H1 (cell line): Measurements from ENCODE around the gene SLX4IP. TPM values are rescaled to one million over a fixed set of nuclear protein-coding genes. Genes with fewer than 3 reads are reported as not detected.

Experiments used
- CTCF ChIA-PET: fragments of 300-600 bp; sonication (Branson Sonifier 250); formaldehyde crosslinking; loops from one replicate; lab custom pipeline; 2021; ENCODE audit not compliant: partially characterized antibody; lab: Charles Lee
- POLR2A ChIA-PET: fragments of 300-600 bp; sonication (Branson Sonifier 250); formaldehyde crosslinking; loops from one replicate; lab custom pipeline; 2021; ENCODE audit warnings: inconsistent platforms; ENCODE audit not compliant: partially characterized antibody; lab: Charles Lee
- DNase-seq, 2 experiments: peaks; one replicate each; pipeline versions ENCODE4 v3.0.0 to v3.0.0-alpha.2; 2010 to 2022; ENCODE audit warnings: low spot score in 2 of 2, low read depth in 1 of 2, mixed read lengths in 1 of 2
- FAIRE-seq: peaks from 2 replicates; lab custom pipeline; 2011; peaks lifted over from hg19 to GRCh38; lab: Jason Lieb, UNC
- H2AFZ ChIP-seq: 2 replicates; pipeline ENCODE4 v1.8.1; 2012; ENCODE audit warnings: low read length, inconsistent platforms
- H2AK5ac ChIP-seq: 2 replicates; pipeline ENCODE4 v1.6.1; 2013; ENCODE audit warnings: low read depth, low read length
- H2BK120ac ChIP-seq: replicated peaks from 2 replicates; pipeline ENCODE3; 2013; ENCODE audit warnings: low read depth, low read length, inconsistent platforms
- H2BK12ac ChIP-seq: 2 replicates; pipeline ENCODE4 v1.6.1; 2013; ENCODE audit warnings: low read depth, low read length
- H2BK15ac ChIP-seq: 2 replicates; pipeline ENCODE4 v1.6.1; 2013; ENCODE audit warnings: low read length
- H2BK20ac ChIP-seq: 2 replicates; pipeline ENCODE4 v1.6.1; 2013; ENCODE audit warnings: low read length
- H2BK5ac ChIP-seq: 2 replicates; pipeline ENCODE4 v1.6.1; 2013; ENCODE audit warnings: low read depth, low read length
- H3K14ac ChIP-seq: 2 replicates; pipeline ENCODE4 v1.6.1; 2013; ENCODE audit warnings: inconsistent platforms; ENCODE audit not compliant: insufficient read length
- H3K18ac ChIP-seq: 2 replicates; pipeline ENCODE4 v1.6.1; 2013; ENCODE audit warnings: low read length; ENCODE audit errors: extremely low read depth
- H3K23ac ChIP-seq: 2 replicates; pipeline ENCODE4 v1.6.1; 2013; ENCODE audit warnings: inconsistent platforms; ENCODE audit not compliant: insufficient read length
- H3K23me2 ChIP-seq: 2 replicates; pipeline ENCODE4 v1.6.1; 2013; ENCODE audit warnings: low read depth, low read length
- H3K27ac ChIP-seq: 2 replicates; pipeline ENCODE4 v1.6.1; 2011; ENCODE audit warnings: low read depth, low read length, inconsistent platforms
- H3K27me3 ChIP-seq, 4 experiments: replicated peaks in 1 of 4; 1 replicate in 1 of 4; 2 replicates in 3 of 4; pipeline versions ENCODE4 v1.6.1 to v1.8.1; 2011 to 2013; ENCODE audit warnings: low read length in 3 of 4, mild to moderate bottlenecking in 3 of 4, inconsistent platforms in 2 of 4, mixed read lengths in 2 of 4, moderate library complexity in 1 of 4; ENCODE audit not compliant: control insufficient read depth in 3 of 4, insufficient read depth in 3 of 4; ENCODE audit errors: extremely low read depth in 1 of 4
- H3K36me3 ChIP-seq, 4 experiments: 2 replicates each; pipeline versions ENCODE4 v1.6.1 to v1.8.1; 2011 to 2013; ENCODE audit warnings: mild to moderate bottlenecking in 4 of 4, low read length in 3 of 4, moderate library complexity in 2 of 4, control low read depth in 1 of 4, inconsistent platforms in 1 of 4; ENCODE audit not compliant: insufficient read depth in 4 of 4, control insufficient read depth in 2 of 4
- H3K4ac ChIP-seq: replicated peaks from 2 replicates; pipeline ENCODE3; 2013; ENCODE audit warnings: low read length, low read depth, mixed read lengths, inconsistent platforms; ENCODE audit not compliant: insufficient read length
- H3K4me1 ChIP-seq, 4 experiments: replicated peaks in 1 of 4; 1 replicate in 1 of 4; 2 replicates in 3 of 4; pipeline versions ENCODE4 v1.6.1 to v1.8.1; 2011 to 2013; ENCODE audit warnings: low read length in 3 of 4, inconsistent platforms in 2 of 4, mixed read lengths in 1 of 4; ENCODE audit not compliant: insufficient read depth in 4 of 4, control insufficient read depth in 3 of 4
- H3K4me2 ChIP-seq, 2 experiments: 2 replicates each; pipeline versions ENCODE4 v1.6.1 to v1.8.1; 2011 to 2013; ENCODE audit warnings: low read depth in 2 of 2, low read length in 2 of 2, control low read depth in 1 of 2, inconsistent platforms in 1 of 2, mild to moderate bottlenecking in 1 of 2; ENCODE audit not compliant: insufficient read depth in 1 of 2
- H3K4me3 ChIP-seq, 4 experiments: fragments of 200-600, 300-600 bp in 1 of 4; sonication (generic), shearing (Covaris generic), sonication (Bioruptor Twin) in 1 of 4; 2 replicates each; pipeline versions ENCODE4 v1.5.1 to v1.8.1; 2011 to 2016; ENCODE audit warnings: low read length in 4 of 4, low read depth in 3 of 4, control low read depth in 2 of 4, inconsistent platforms in 2 of 4, mild to moderate bottlenecking in 2 of 4, mixed read lengths in 1 of 4, moderate library complexity in 1 of 4; ENCODE audit not compliant: insufficient read depth in 2 of 4; ENCODE audit errors: extremely low read depth in 1 of 4
- H3K56ac ChIP-seq: replicated peaks from 2 replicates; pipeline ENCODE3; 2013; ENCODE audit warnings: low read depth, mild to moderate bottlenecking, mixed read lengths, low read length, inconsistent platforms; ENCODE audit not compliant: insufficient read length
- H3K79me1 ChIP-seq: 2 replicates; pipeline ENCODE4 v1.6.1; 2013; ENCODE audit warnings: low read depth, low read length, control low read depth
- H3K79me2 ChIP-seq, 2 experiments: 2 replicates each; pipeline versions ENCODE4 v1.6.1 to v1.8.1; 2012 to 2013; ENCODE audit warnings: low read length in 2 of 2, mild to moderate bottlenecking in 2 of 2, inconsistent platforms in 1 of 2; ENCODE audit not compliant: insufficient read depth in 2 of 2, control insufficient read depth in 1 of 2
- H3K9ac ChIP-seq, 4 experiments: replicated peaks in 1 of 4; 1 replicate in 1 of 4; 2 replicates in 3 of 4; pipeline versions ENCODE4 v1.6.1 to v1.8.1; 2011 to 2013; ENCODE audit warnings: low read depth in 3 of 4, low read length in 3 of 4, control low read depth in 2 of 4, mild to moderate bottlenecking in 2 of 4, moderate library complexity in 2 of 4, inconsistent platforms in 1 of 4; ENCODE audit errors: extremely low read depth in 1 of 4
- H3K9me3 ChIP-seq, 2 experiments: 2 replicates each; pipeline versions ENCODE4 v1.6.1 to v1.8.1; 2012 to 2013; ENCODE audit warnings: mild to moderate bottlenecking in 2 of 2, moderate library complexity in 2 of 2, control low read depth in 1 of 2, inconsistent platforms in 1 of 2, low read depth in 1 of 2, low read length in 1 of 2, mixed read lengths in 1 of 2; ENCODE audit not compliant: insufficient read depth in 2 of 2
- H4K20me1 ChIP-seq, 2 experiments: replicated peaks in 1 of 2; 2 replicates each; pipeline versions ENCODE3 to v1.8.1; 2011 to 2013; ENCODE audit warnings: inconsistent platforms in 2 of 2, low read length in 2 of 2, mild to moderate bottlenecking in 1 of 2; ENCODE audit not compliant: insufficient read depth in 2 of 2, control insufficient read depth in 1 of 2
- H4K5ac ChIP-seq: 2 replicates; pipeline ENCODE4 v1.6.1; 2013; ENCODE audit warnings: low read length, low read depth, mixed read lengths, inconsistent platforms; ENCODE audit not compliant: insufficient read length
- H4K8ac ChIP-seq: 2 replicates; pipeline ENCODE4 v1.8.0; 2013; ENCODE audit warnings: mild to moderate bottlenecking, moderate library complexity, low read length, inconsistent platforms; ENCODE audit not compliant: insufficient read depth; ENCODE audit errors: extremely low read depth
- H4K91ac ChIP-seq: replicated peaks from 2 replicates; pipeline ENCODE3; 2013; ENCODE audit warnings: low read length, mixed read lengths, inconsistent platforms; ENCODE audit not compliant: insufficient read length
- CBX8 ChIP-seq: fragments of 300-800, 300-1000 bp; sonication (generic); IDR thresholded peaks from 2 replicates; pipeline ENCODE4 v1.7.1; 2016; ENCODE audit warnings: low read depth, low read length, borderline replicate concordance
- CTBP2 ChIP-seq: IDR thresholded peaks from 2 replicates; pipeline ENCODE4 v1.7.0; 2011; ENCODE audit warnings: borderline replicate concordance, mild to moderate bottlenecking, moderate library complexity, mixed read lengths, low read length; ENCODE audit not compliant: insufficient read depth, insufficient read length
- EZH2 ChIP-seq: fragments of 200-600 bp; sonication (generic); IDR thresholded peaks from 2 replicates; pipeline ENCODE4 v1.7.1; 2012; ENCODE audit warnings: low read depth, mild to moderate bottlenecking, moderate library complexity, low read length, inconsistent platforms; ENCODE audit not compliant: severe bottlenecking
- FOSL1 ChIP-seq: IDR thresholded peaks from 2 replicates; pipeline ENCODE4 v1.6.1; 2011; ENCODE audit warnings: mild to moderate bottlenecking, low read depth, low read length, moderate library complexity; ENCODE audit not compliant: insufficient read depth
- KDM4A ChIP-seq: IDR thresholded peaks from one replicate; pipeline ENCODE4 v1.7.1; 2012; ENCODE audit warnings: low read depth, mild to moderate bottlenecking, moderate library complexity, low read length, inconsistent platforms; ENCODE audit not compliant: severe bottlenecking
- POU5F1 ChIP-seq: IDR thresholded peaks from 2 replicates; pipeline ENCODE4 v1.6.1; 2011; ENCODE audit warnings: low read depth, mild to moderate bottlenecking, low read length, moderate library complexity
- RBBP5 ChIP-seq: IDR thresholded peaks from 2 replicates; pipeline ENCODE4 v1.7.1; 2012; ENCODE audit warnings: low read depth, mild to moderate bottlenecking, inconsistent platforms, low read length, moderate library complexity, borderline replicate concordance
- SAP30 ChIP-seq: fragments of 300-600 bp; sonication (generic); IDR thresholded peaks from 2 replicates; pipeline ENCODE4 v1.7.1; 2012; ENCODE audit warnings: low read length, moderate library complexity, mild to moderate bottlenecking, inconsistent platforms; ENCODE audit not compliant: insufficient read depth, insufficient replicate concordance
- SRF ChIP-seq: IDR thresholded peaks from 2 replicates; pipeline ENCODE4 v1.6.1; 2011; ENCODE audit warnings: mild to moderate bottlenecking, low read depth, low read length, moderate library complexity
- TBP ChIP-seq: IDR thresholded peaks from 2 replicates; pipeline ENCODE4 v1.6.1; 2011; ENCODE audit warnings: low read depth, low read length, improper control_type of control experiment
- YY1 ChIP-seq: IDR thresholded peaks from 2 replicates; pipeline ENCODE4 v1.6.1; 2011; ENCODE audit warnings: low read depth, mild to moderate bottlenecking, low read length
- WGBS, 2 experiments: shearing (Covaris generic) in 1 of 2; methylation state at CpG; one replicate each; pipeline versions ENCODE4 v1.1.6 to v1.1.7; 2013 to 2015; ENCODE audit warnings: low lambda C conversion rate in 2 of 2, mixed read lengths in 2 of 2, inconsistent platforms in 1 of 2, low coverage in 1 of 2, missing lambda C conversion rate in 1 of 2; ENCODE audit not compliant: insufficient replicate concordance in 2 of 2, insufficient coverage in 1 of 2, insufficient read length in 1 of 2; ENCODE audit errors: extremely low coverage in 1 of 2, missing lambda C conversion rate in 1 of 2; 5-methylcytosine and 5-hydroxymethylcytosine counted together
- polyA plus RNA-seq, 7 experiments: library from polyadenylated mRNA; depleted of rRNA in 3 of 7; stranded (reverse) in 5 of 7; unstranded in 2 of 7; fragments of >200 nt in 5 of 7; fragments of 200-250 nt in 2 of 7; gene quantifications; 1 replicate in 5 of 7; 2 replicates in 1 of 7; 4 replicates in 1 of 7; pipeline versions ENCODE4 v1.2.1 to v1.2.3, GENCODE V29; 2011 to 2013; ENCODE audit warnings: missing spikeins in 2 of 7, mixed read lengths in 2 of 7
- total RNA-seq: library from RNA; stranded (reverse); fragmentation: NEBNext Ultra II Directional; extraction: Animal tissue kit (Norgen Biotek cat#: 25700); gene quantifications from 2 replicates; pipeline ENCODE4 v1.2.1, GENCODE V29; 2021
- TF ChIP-seq, protein P1 (sequence below): IDR thresholded peaks from 2 replicates; pipeline ENCODE4 v1.6.1; 2011; ENCODE audit warnings: low read length, improper control_type of control experiment

The SLX4IP gene
- total and polyA plus RNA-seq, 2 of the 8 experiments (the other 6 are each of a cell fraction or from before 2014, with no cell fraction given): 2.4 to 8.7 TPM

DNA sequence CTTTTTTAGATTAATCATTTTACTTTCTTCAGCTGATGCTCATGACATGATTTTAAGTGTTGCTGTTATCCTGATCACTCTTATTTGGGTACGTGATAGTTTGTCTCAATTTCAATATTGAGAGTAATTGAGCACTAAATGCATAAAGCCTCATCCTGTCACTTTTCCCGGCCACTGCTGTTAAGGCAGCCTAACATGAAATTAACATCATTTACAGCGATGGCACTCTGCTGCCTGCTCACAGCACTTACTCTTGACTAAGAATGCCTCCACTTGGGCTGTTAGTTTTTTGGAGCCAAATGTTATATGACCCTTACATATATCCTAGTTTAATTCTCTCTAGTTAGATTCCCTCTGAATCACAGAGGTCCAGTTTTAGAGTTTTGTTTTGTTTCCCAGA, 107.3 kb downstream of the SLX4IP start:
- Histone ChIP-seq H4K8ac (no peak overlapping the region), H3K36me3 (no peaks in the 10 kb centered on the region; a peak in 1 of 8 replicates), H2AK5ac (no peak overlapping the region), H2BK20ac (no peak overlapping the region)
- POLR2A ChIA-PET: no interaction called here
- TF ChIP-seq KDM4A: no peak
- TF ChIP-seq, protein P1, sequence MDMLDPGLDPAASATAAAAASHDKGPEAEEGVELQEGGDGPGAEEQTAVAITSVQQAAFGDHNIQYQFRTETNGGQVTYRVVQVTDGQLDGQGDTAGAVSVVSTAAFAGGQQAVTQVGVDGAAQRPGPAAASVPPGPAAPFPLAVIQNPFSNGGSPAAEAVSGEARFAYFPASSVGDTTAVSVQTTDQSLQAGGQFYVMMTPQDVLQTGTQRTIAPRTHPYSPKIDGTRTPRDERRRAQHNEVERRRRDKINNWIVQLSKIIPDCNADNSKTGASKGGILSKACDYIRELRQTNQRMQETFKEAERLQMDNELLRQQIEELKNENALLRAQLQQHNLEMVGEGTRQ: no peak
- TF ChIP-seq POU5F1: no peak
- no peak for TF ChIP-seq YY1
- TF ChIP-seq SRF: no peak
- no peak for TF ChIP-seq CBX8
- TF ChIP-seq RBBP5: no peak
- TF ChIP-seq SAP30: no peak
- no peak for TF ChIP-seq FOSL1
- no peak for TF ChIP-seq CTBP2
- no peak for TF ChIP-seq TBP
- TF ChIP-seq EZH2: no peak
- TF ChIP-seq, all 59 proteins: peak for 0
- CTCF ChIA-PET: no interaction called here
- H2AFZ ChIP-seq: no peak overlapping the region
- H3K4me3 ChIP-seq: no peak overlapping the region
- H3K27me3 ChIP-seq: no peaks in the 10 kb centered on the region
- no peak for FAIRE-seq
- no peaks in the 10 kb centered on the region; the same call in 1 of the 2 replicates for H3K79me1 ChIP-seq
- peaks cover 0 to 8% (median 1%) of the 10 kb centered on the region in 4 experiments; a peak in 4 of 7 replicates for H3K4me1 ChIP-seq
- no peak overlapping the region for H3K9ac ChIP-seq
- H2BK5ac ChIP-seq: no peak overlapping the region
- DNase-seq: no peak
- no peaks in the 10 kb centered on the region for H4K20me1 ChIP-seq
- no peak overlapping the region for H2BK12ac ChIP-seq
- H3K23me2 ChIP-seq: no peaks in the 10 kb centered on the region
- no peak overlapping the region for H3K18ac ChIP-seq
- H3K79me2 ChIP-seq: 0 out of 4 replicates have a peak, but pooled peaks cover 0 to 3% of the 10 kb centered on the region in 2 experiments
- no peak overlapping the region for H4K5ac ChIP-seq
- WGBS, 2 experiments: 97% methylated on average over 3 of the region's 3 CpGs; no CpG with 5 or more reads in 1 of the 2 experiments
- no peak overlapping the region for H3K14ac ChIP-seq
- H4K91ac ChIP-seq: no peak overlapping the region
- no peaks in the 10 kb centered on the region for H3K9me3 ChIP-seq
- no peak overlapping the region for H3K4ac ChIP-seq
- H3K27ac ChIP-seq: no peak overlapping the region
- H3K4me2 ChIP-seq: no peak overlapping the region
- H2BK15ac ChIP-seq: no peak overlapping the region
- H3K56ac ChIP-seq: no peak overlapping the region
- no peak overlapping the region for H2BK120ac ChIP-seq
- no peak overlapping the region for H3K23ac ChIP-seq
